Upper lobe of left lung (tissue), 6 donors: Measurements from ENCODE around the gene SPATA3. TPM values are rescaled to one million over a fixed set of nuclear protein-coding genes. Genes with fewer than 3 reads are reported as not detected.

Experiments used
- ATAC-seq, 2 donors: fragments of 200-7000 bp; cut with Tn5 transposase; one replicate each; pipeline ENCODE4 v1.9.1; 2022; ENCODE audit warnings: mild to moderate bottlenecking in 2 of 2, moderate library complexity in 2 of 2; ENCODE audit not compliant: low FRiP score in 2 of 2
- DNase-seq, 2 donors: peaks; one replicate each; pipeline ENCODE4 v3.0.0-alpha.2; 2019 to 2020
- H3K27ac ChIP-seq, 4 donors: fragments of 200-600 bp; sonication (generic); one replicate each; pipeline ENCODE4 v1.5.1; 2016 to 2019
- H3K27me3 ChIP-seq, 4 donors: fragments of 200-600 bp; sonication (generic); one replicate each; pipeline ENCODE4 v1.5.1; 2017 to 2019
- H3K36me3 ChIP-seq, 4 donors: fragments of 200-600 bp; sonication (generic); one replicate each; pipeline ENCODE4 v1.5.1; 2016 to 2019
- H3K4me1 ChIP-seq, 4 donors: fragments of 200-600 bp; sonication (generic); one replicate each; pipeline ENCODE4 v1.5.1; 2018 to 2019
- H3K4me3 ChIP-seq, 4 donors: fragments of 200-600 bp; sonication (generic); one replicate each; pipeline ENCODE4 v1.5.1; 2017 to 2019; ENCODE audit warnings: mild to moderate bottlenecking in 2 of 4, moderate library complexity in 1 of 4
- H3K9me3 ChIP-seq, 4 donors: fragments of 200-600 bp; sonication (generic); one replicate each; pipeline ENCODE4 v1.5.1; 2018 to 2019
- EP300 ChIP-seq, 4 donors: sonication (generic); formaldehyde crosslinking; IDR thresholded peaks; one replicate each; pipeline ENCODE4 v1.5.1; 2017; ENCODE audit warnings: antibody characterized with exemption in 4 of 4, control low read depth in 2 of 4
- POLR2A ChIP-seq, 4 donors: fragments of 450-650 bp; IDR thresholded peaks; one replicate each; pipeline ENCODE4 v1.5.1; 2016 to 2017; ENCODE audit warnings: antibody characterized with exemption in 4 of 4, mild to moderate bottlenecking in 2 of 4
- POLR2AphosphoS5 ChIP-seq, 2 donors: sonication (generic); formaldehyde crosslinking; IDR thresholded peaks; one replicate each; pipeline ENCODE4 v1.5.1; 2017; ENCODE audit warnings: antibody characterized with exemption in 2 of 2
- WGBS, 2 donors: methylation state at CpG; one replicate each; pipeline ENCODE4 v1.1.5; 2017 to 2018; 5-methylcytosine and 5-hydroxymethylcytosine counted together
- total RNA-seq, 6 donors: library from RNA; depleted of rRNA in 4 of 6; stranded (reverse); fragments of >200 nt in 4 of 6; gene quantifications; one replicate each; pipeline versions ENCODE4 v1.1.0 to v1.2.1, GENCODE V29; 2016 to 2021
- TF ChIP-seq, protein P1 (sequence below), 6 experiments: fragments of 450-650 bp in 4 of 6; fragments of 200-600 bp in 2 of 6; sonication (generic) in 2 of 6; IDR thresholded peaks; one replicate each; pipeline ENCODE4 v1.5.1; 2016 to 2019; ENCODE audit warnings: antibody characterized with exemption in 6 of 6
- donor health status: DM: no; HTN: no; CAD: no; lungs with moderate emphysema.
- donor health status: DM: no; HTN: yes; CAD: no; lungs with severe emphysema.

Gene SPATA3
- total RNA-seq, 6 donors from 2014 or later, result not detected

DNA sequence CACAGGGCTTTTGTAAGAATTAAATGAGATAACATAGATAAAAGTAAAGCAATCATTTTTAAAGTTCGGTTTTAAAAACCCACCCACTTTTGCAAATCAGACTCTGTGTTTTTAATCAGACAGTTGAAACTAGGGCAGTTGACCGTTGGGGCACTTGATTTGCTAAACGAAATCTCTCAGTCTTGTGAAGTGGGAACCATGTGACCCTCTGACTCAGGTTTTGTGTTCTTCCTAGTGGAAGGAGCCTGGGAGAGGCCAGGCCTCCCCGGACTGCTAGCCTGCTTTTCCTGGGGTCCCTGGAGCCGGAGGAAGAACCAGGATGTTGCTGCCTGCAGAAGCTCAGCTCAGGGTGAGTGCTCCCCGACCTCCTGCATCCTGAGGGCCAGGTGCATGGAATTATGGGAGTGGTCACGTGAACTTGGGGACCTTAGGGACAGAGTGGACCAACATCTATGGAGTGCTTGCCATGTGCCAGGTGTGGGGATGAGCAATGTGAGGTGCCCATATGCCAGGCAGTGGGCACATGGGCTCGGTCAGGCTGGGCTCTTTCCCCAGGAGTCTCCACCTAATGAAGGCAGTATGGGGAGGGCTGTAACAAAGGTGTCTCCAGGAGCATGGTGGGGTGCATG lies 45.3 kb downstream of the SPATA3 start:
- no peak overlapping the region for H3K4me3 ChIP-seq
- H3K36me3 ChIP-seq, result no peaks in the 10 kb centered on the region
- ATAC-seq, result no peak
- WGBS, 2 donors, result 59 to 61% methylated on average over 7 to 8 of the region's 8 CpGs
- no peaks in the 10 kb centered on the region for H3K9me3 ChIP-seq
- H3K4me1 ChIP-seq, result peaks cover 4 to 15% (median 7%) of the 10 kb centered on the region in 4 donors
- peaks cover 0 to 24% (median 11%) of the 10 kb centered on the region in 4 donors for H3K27me3 ChIP-seq
- no peak overlapping the region for H3K27ac ChIP-seq
- TF ChIP-seq, protein P1, sequence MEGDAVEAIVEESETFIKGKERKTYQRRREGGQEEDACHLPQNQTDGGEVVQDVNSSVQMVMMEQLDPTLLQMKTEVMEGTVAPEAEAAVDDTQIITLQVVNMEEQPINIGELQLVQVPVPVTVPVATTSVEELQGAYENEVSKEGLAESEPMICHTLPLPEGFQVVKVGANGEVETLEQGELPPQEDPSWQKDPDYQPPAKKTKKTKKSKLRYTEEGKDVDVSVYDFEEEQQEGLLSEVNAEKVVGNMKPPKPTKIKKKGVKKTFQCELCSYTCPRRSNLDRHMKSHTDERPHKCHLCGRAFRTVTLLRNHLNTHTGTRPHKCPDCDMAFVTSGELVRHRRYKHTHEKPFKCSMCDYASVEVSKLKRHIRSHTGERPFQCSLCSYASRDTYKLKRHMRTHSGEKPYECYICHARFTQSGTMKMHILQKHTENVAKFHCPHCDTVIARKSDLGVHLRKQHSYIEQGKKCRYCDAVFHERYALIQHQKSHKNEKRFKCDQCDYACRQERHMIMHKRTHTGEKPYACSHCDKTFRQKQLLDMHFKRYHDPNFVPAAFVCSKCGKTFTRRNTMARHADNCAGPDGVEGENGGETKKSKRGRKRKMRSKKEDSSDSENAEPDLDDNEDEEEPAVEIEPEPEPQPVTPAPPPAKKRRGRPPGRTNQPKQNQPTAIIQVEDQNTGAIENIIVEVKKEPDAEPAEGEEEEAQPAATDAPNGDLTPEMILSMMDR (IDR thresholded peaks at IDR 0.05), result no peak
- TF ChIP-seq POLR2AphosphoS5 (IDR thresholded peaks at IDR 0.05) (no peak), POLR2A (IDR thresholded peaks at IDR 0.05) (no peak), EP300 (IDR thresholded peaks at IDR 0.05) (no peak)
- no peak for DNase-seq

DNA sequence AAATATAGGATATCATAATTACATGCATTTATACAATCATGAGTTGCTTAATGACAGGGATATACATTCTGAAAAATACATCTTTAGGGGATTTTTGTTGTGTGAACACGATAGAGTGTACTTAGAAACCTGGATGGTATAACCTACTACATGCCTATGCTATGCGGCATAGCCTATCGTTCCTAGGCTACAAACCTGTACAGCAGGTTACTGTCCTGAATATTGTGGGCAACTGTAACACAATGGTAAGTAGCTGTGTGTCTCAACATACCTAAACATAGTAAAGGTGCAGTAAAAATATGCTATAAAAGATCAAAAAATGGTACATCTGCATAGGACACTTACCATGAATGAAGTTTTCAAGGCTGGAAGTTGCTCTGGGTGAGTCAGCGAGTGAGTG lies 47.9 kb downstream of the SPATA3 start:
- peaks cover 0 to 4% (median under 1%) of the 10 kb centered on the region in 4 donors for H3K27me3 ChIP-seq

DNA sequence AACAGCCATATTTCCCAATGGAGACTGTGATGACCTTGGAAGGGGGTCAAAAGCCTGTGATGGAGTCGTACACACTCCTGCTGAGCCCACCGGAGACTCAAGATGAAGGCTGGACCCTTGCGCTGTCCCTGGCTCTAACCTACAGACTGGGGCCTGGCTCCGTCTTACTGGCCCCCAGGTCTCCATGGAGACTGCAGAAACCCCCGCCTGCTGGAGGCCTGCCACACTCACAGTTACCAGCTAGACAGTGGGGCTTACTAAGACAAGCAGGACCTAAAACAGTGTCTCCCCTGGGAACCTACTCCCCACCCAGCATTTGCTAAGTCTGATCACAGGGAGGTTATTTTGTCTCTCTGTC lies 51.0 kb downstream of the SPATA3 start:
- Histone ChIP-seq H3K4me1 (peaks cover 0 to under 1% (median 0%) of the 10 kb centered on the region in 4 donors), H3K36me3 (no peaks in the 10 kb centered on the region), H3K27ac (no peak overlapping the region), H3K27me3 (no peaks in the 10 kb centered on the region), H3K4me3 (no peak overlapping the region), H3K9me3 (no peaks in the 10 kb centered on the region)
- DNase-seq, result no peak
- WGBS, 2 donors, result 66 to 75% methylated on average over 2 to 5 of the region's 5 CpGs
- TF ChIP-seq POLR2A (IDR thresholded peaks at IDR 0.05) (no peak), POLR2AphosphoS5 (IDR thresholded peaks at IDR 0.05) (no peak)
- ATAC-seq, result no peak

More for the DNA sequence above, 47.9 kb downstream of the SPATA3 start:
- ATAC-seq, result no peak
- no peak overlapping the region for H3K27ac ChIP-seq
- TF ChIP-seq, protein P1 (IDR thresholded peaks at IDR 0.05), result no peak
- TF ChIP-seq EP300 (IDR thresholded peaks at IDR 0.05) (no peak), POLR2A (IDR thresholded peaks at IDR 0.05) (no peak), POLR2AphosphoS5 (IDR thresholded peaks at IDR 0.05) (no peak)
- no peaks in the 10 kb centered on the region for H3K4me1 ChIP-seq
- no peaks in the 10 kb centered on the region for H3K9me3 ChIP-seq
- DNase-seq, result no peak
- 88 to 94% methylated on average over 4 of the region's 4 CpGs for WGBS, 2 donors
- H3K4me3 ChIP-seq, result no peak overlapping the region
- no peaks in the 10 kb centered on the region for H3K36me3 ChIP-seq

DNA sequence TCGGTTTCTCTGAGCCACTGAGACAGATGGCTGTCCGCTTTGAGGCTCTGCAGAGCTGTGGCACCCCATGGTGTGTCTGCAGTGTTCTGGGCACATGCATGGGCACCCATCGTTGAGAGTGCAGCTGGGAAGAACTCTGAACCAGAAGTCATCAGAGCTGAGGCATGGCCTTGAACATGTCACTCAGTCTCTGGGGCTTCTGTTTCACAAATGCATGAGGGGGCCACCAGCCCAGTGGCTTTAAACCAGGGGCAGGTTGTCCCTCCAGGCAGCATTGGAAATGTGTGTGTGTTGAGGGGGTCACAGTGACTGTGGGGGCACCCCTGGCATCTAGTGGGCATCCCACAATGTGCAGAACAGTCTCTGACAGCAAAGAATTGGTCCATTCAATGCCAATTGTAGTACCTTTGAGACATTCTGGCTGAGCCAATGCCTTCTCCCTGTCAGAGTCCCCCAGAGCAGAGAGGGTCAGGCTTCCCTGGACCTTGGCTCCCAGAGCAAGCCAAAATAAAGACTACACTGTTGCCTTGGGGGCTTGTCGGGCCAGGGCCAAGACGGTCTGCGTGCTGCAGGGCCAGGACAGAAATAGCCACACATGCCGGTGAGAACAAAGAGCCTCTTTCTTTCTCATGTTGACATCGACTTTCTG lies 51.5 kb downstream of the SPATA3 start:
- 52 to 70% methylated on average over 6 to 8 of the region's 8 CpGs for WGBS, 2 donors
- DNase-seq (no peak), ATAC-seq (no peak)
- Histone ChIP-seq H3K4me1 (peaks cover 0 to 6% (median 4%) of the 10 kb centered on the region in 4 donors), H3K36me3 (no peaks in the 10 kb centered on the region), H3K4me3 (no peak overlapping the region), H3K9me3 (no peaks in the 10 kb centered on the region), H3K27me3 (no peaks in the 10 kb centered on the region), H3K27ac (no peak overlapping the region)
- no peak for TF ChIP-seq POLR2AphosphoS5 (IDR thresholded peaks at IDR 0.05)
- TF ChIP-seq, protein P1 (IDR thresholded peaks at IDR 0.05), result no peak
- TF ChIP-seq EP300 (IDR thresholded peaks at IDR 0.05), result no peak
- TF ChIP-seq POLR2A (IDR thresholded peaks at IDR 0.05), result no peak

DNA sequence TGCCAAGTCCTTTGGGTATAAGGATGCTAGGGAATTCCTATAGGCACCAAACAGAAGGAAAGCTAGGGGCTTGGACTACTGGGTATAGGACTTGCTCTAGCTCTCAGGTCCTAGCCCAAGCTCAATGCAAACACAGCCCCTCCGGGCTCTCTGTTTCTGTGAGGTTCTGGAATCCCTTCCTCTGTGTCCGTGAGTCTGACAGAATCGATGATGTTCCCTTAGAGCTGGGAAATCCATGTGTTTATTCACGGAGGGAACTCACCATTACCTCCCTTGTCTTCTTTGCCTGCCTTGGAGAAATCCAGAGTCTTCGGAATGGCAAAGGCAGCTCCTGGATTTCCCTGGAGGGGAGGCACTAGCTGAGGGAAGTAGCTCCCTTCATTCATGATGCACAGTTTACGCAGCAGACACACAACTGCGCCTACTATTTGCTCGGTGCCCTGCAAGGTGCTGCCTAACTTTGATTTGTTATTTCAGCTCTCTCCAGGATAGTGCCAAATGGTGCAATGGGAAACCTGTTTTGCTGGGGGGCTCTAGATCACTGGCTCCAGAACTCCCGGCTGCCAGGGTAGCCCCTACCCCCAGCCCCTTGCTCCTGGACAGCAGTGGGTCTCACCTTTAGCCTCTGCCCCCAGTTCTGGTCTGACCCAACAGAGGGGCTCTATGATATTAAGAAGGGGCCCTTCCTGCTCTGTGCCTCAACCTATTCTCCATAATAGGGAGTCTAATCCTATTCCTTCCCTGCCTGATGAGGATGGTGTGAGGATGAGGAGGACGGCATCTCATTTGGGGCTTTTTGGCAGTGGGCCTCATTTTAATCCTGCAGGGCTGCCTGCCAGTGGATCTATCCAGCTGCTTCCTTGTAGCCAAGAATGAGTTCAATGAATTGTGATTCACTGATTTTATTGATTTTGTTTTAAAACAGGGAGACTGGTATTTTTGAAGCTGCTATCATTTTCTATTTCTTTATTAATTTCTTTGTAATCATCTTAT lies 52.3 kb downstream of the SPATA3 start:
- H3K9me3 ChIP-seq, result no peaks in the 10 kb centered on the region
- H3K4me1 ChIP-seq, result peaks cover 0 to 14% (median 6%) of the 10 kb centered on the region in 4 donors
- no peak overlapping the region for H3K4me3 ChIP-seq
- ATAC-seq, result no peak
- no peaks in the 10 kb centered on the region for H3K36me3 ChIP-seq
- H3K27me3 ChIP-seq, result no peaks in the 10 kb centered on the region
- no peak overlapping the region for H3K27ac ChIP-seq
- no peak for DNase-seq
- 72 to 73% methylated on average over 7 to 10 of the region's 10 CpGs for WGBS, 2 donors
- TF ChIP-seq POLR2A (IDR thresholded peaks at IDR 0.05) (no peak), EP300 (IDR thresholded peaks at IDR 0.05) (no peak)
